ENCODE results near the gene SHTN1.

DNA sequence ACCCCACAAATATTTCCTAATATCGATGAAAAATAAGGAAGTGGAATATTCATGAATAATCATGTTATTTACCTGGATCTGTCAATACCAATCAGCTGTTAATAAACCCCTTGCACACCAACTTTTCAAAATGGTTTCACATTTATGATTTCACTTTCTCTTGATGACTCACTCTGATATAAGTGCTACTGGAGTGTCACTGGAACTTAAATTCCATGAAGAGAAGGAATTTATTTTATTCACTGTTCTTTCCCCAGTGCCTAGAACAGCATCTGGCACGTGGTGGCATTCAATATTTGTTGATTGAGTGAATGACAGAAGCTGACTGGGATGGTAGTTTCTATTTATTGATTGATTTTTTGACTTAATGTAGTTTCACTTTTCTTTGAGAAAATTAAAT lies 159.2 kb downstream of the SHTN1 start:
- TF ChIP-seq POLR2A (IDR thresholded peaks at IDR 0.05), result no peak
- TF ChIP-seq, protein P1, sequence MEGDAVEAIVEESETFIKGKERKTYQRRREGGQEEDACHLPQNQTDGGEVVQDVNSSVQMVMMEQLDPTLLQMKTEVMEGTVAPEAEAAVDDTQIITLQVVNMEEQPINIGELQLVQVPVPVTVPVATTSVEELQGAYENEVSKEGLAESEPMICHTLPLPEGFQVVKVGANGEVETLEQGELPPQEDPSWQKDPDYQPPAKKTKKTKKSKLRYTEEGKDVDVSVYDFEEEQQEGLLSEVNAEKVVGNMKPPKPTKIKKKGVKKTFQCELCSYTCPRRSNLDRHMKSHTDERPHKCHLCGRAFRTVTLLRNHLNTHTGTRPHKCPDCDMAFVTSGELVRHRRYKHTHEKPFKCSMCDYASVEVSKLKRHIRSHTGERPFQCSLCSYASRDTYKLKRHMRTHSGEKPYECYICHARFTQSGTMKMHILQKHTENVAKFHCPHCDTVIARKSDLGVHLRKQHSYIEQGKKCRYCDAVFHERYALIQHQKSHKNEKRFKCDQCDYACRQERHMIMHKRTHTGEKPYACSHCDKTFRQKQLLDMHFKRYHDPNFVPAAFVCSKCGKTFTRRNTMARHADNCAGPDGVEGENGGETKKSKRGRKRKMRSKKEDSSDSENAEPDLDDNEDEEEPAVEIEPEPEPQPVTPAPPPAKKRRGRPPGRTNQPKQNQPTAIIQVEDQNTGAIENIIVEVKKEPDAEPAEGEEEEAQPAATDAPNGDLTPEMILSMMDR (IDR thresholded peaks at IDR 0.05), result no peak
- TF ChIP-seq EP300 (IDR thresholded peaks at IDR 0.05), result no peak
- no peak for TF ChIP-seq POLR2AphosphoS5 (IDR thresholded peaks at IDR 0.05)
